Psoas muscle (tissue), 8 donors: Measurements from ENCODE around the gene MAPK7. TPM values are rescaled to one million over a fixed set of nuclear protein-coding genes. Genes with fewer than 3 reads are reported as not detected.

Source experiments
- ATAC-seq, 4 donors: fragments of 200-7000 bp; cut with Tn5 transposase; one replicate each; pipeline ENCODE4 v1.9.1; 2020; ENCODE audit warnings: moderate library complexity in 3 of 4, mild to moderate bottlenecking in 2 of 4
- DNase-seq, 2 donors: peaks; one replicate each; pipeline ENCODE4 v3.0.0-alpha.2; 2020
- H3K27ac ChIP-seq: fragments of 200-600 bp; one replicate; pipeline ENCODE4 v1.8.0; 2022
- H3K27me3 ChIP-seq, 3 donors: fragments of 200-600 bp in 1 of 3; one replicate each; pipeline versions ENCODE4 v1.6.1 to v1.8.0; 2013 to 2022; ENCODE audit warnings: low read length in 2 of 3, mild to moderate bottlenecking in 2 of 3, moderate library complexity in 1 of 3; ENCODE audit not compliant: insufficient read depth in 3 of 3
- H3K36me3 ChIP-seq, 2 donors: fragments of 200-600 bp in 1 of 2; one replicate each; pipeline versions ENCODE4 v1.6.1 to v1.8.0; 2013 to 2022; ENCODE audit warnings: low read depth in 1 of 2, mild to moderate bottlenecking in 1 of 2, moderate library complexity in 1 of 2; ENCODE audit not compliant: insufficient read depth in 1 of 2
- H3K4me1 ChIP-seq: fragments of 200-600 bp; one replicate; pipeline ENCODE4 v1.8.0; 2022
- H3K4me3 ChIP-seq: fragments of 200-600 bp; one replicate; pipeline ENCODE4 v1.8.0; 2022; ENCODE audit warnings: mild to moderate bottlenecking
- H3K9me3 ChIP-seq: fragments of 200-600 bp; one replicate; pipeline ENCODE4 v1.8.0; 2022
- CTCF ChIP-seq: fragments of 200-600 bp; IDR thresholded peaks from one replicate; pipeline ENCODE4 v1.8.0; 2022; ENCODE audit warnings: antibody characterized with exemption
- WGBS, 3 donors: extraction: QIAGEN DNeasy Blood & Tissue Kit; methylation state at CpG; one replicate each; pipeline versions ENCODE4 v1.1.6 to v1.1.7; 2013; 5-methylcytosine and 5-hydroxymethylcytosine counted together
- intact Hi-C, 2 donors: fragments of 100-400 bp; cut with DNase I; formaldehyde crosslinking; loops; one replicate each; pipeline versions ENCODE4 v1.11.0 to v1.14.2; 2022
- polyA plus RNA-seq, 3 donors: library from polyadenylated mRNA; stranded (reverse); fragments of 200-250 nt; gene quantifications; one replicate each; pipeline ENCODE4 v1.2.3, GENCODE V29; 2013
- total RNA-seq, 4 donors: library from RNA; stranded (reverse); fragmentation: NEBNext Ultra II Directional in 2 of 4; extraction: Animal tissue kit (Norgen Biotek cat#: 25700) in 2 of 4; gene quantifications; one replicate each; pipeline versions ENCODE4 v1.2.1 to v1.2.4, GENCODE V29; 2021 to 2023
- donor health status: healthy with polysubstance abuse.
- donor health status: DM: no; HTN: no; CAD: no; lungs with moderate emphysema.
- donor health status: Bipolar disorder and iron deficiency.
- donor health status: healthy.
- donor health status: DM: yes; HTN: yes; CAD: no.
- donor health status: DM: no; HTN: no; CAD: no.
- donor health status: DM: no; HTN: no; CAD: no.
- donor health status: DM: yes; HTN: yes; CAD: no.

MAPK7 gene
- total and polyA plus RNA-seq, 7 donors, result 6.1 to 12.6 (median 7.5) TPM

GRCh38 chr17:19426631-19427030 lies 48.3 kb downstream of the MAPK7 start:
- WGBS, 3 donors, result 93 to 96% (median 94%) methylated on average over 5 of the region's 5 CpGs
- Histone ChIP-seq H3K36me3 (no peaks in the 10 kb centered on the region), H3K9me3 (no peaks in the 10 kb centered on the region), H3K4me1 (no peaks in the 10 kb centered on the region), H3K27ac (no peak overlapping the region), H3K27me3 (no peaks in the 10 kb centered on the region), H3K4me3 (no peak overlapping the region)
- DNase-seq (no peak), ATAC-seq (no peak)
- intact Hi-C loops, result no loop called here
- TF ChIP-seq CTCF, result no peak

- no peak for TF ChIP-seq CTCF
- WGBS, 3 donors, result 77% methylated on average over 3 of the region's 3 CpGs
These were observed 53.4 kb downstream of the MAPK7 start for GRCh38 chr17:19431691-19432090.

More at GRCh38 chr17:19431691-19432090, 53.4 kb downstream of the MAPK7 start:
- DNase-seq, result no peak
- intact Hi-C loops, result no loop called here
- H3K36me3 ChIP-seq, result no peaks in the 10 kb centered on the region
- no peak overlapping the region for H3K4me3 ChIP-seq
- no peak overlapping the region for H3K27ac ChIP-seq
- no peak for ATAC-seq
- H3K27me3 ChIP-seq, result no peaks in the 10 kb centered on the region
- no peaks in the 10 kb centered on the region for H3K9me3 ChIP-seq
- H3K4me1 ChIP-seq, result no peaks in the 10 kb centered on the region

Other genes starting within 250 kb of the MAPK7 start
- gene EPN2, start 141.1 kb upstream of the MAPK7 start, total RNA-seq, result 10 to 100 TPM; 23.6 to 36.0 (median 26.9) TPM
- gene EPN2, start 141.1 kb upstream of the MAPK7 start, polyA plus RNA-seq, result 10 to 100 TPM; 11.6 to 27.2 (median 12.2) TPM
- 1 to 10 TPM; 4.7 to 8.7 (median 6.4) TPM for gene B9D1, start 15.8 kb upstream of the MAPK7 start, total RNA-seq
- gene B9D1, start 15.8 kb upstream of the MAPK7 start, polyA plus RNA-seq, result 1 to 10 TPM; 7.0 to 9.2 (median 7.3) TPM
- gene MFAP4, start 8.7 kb downstream of the MAPK7 start, total RNA-seq, result 10 to 100 TPM in 2 of 4 donors, 1 to 10 TPM in 2; 8.7 to 44.5 (median 15.1) TPM
- gene MFAP4, start 8.7 kb downstream of the MAPK7 start, polyA plus RNA-seq, result 1 to 10 TPM; 5.8 to 8.9 (median 6.7) TPM
- 1 to 10 TPM in 2 of 4 donors, under 1 TPM in 2; 0.49 to 1.3 (median 0.85) TPM for gene RNF112, start 32.7 kb downstream of the MAPK7 start, total RNA-seq
- 1 to 10 TPM in 2 of 3 donors, under 1 TPM in 1; 0.25 to 1.5 (median 1.3) TPM for gene RNF112, start 32.7 kb downstream of the MAPK7 start, polyA plus RNA-seq
- 10 to 100 TPM; 27.7 to 57.3 (median 42.8) TPM for gene SLC47A1, start 155.4 kb downstream of the MAPK7 start, total RNA-seq
- 10 to 100 TPM; 13.0 to 29.1 (median 20.7) TPM for gene SLC47A1, start 155.4 kb downstream of the MAPK7 start, polyA plus RNA-seq